Smooth muscle cell of bladder (primary cell): ENCODE data around the gene WTAP. TPM values are rescaled to one million over a fixed set of nuclear protein-coding genes. Genes with fewer than 3 reads are reported as not detected.

ENCODE experiments used
- total RNA-seq: library from RNA; depleted of rRNA; stranded (reverse); fragments of >200 nt; gene quantifications from 2 replicates; pipeline ENCODE4 v1.2.3, GENCODE V29; 2014

The WTAP gene
- 112 and 146 TPM in 2 replicates for total RNA-seq

GRCh38 chr6:159726918-159727716 lies at the start of gene WTAP:
Gene WTAP (plus strand): TSS chr6:159727506. CDS start chr6:159736266, 8,760 bp downstream.

GRCh38 chr6:159693128-159693893 lies 34.0 kb upstream of the WTAP start, which contains the start of gene SOD2:
Gene SOD2 (minus strand): TSS chr6:159693241. CDS start chr6:159693167, 74 bp downstream.

GRCh38 chr6:159761873-159762680 lies 34.8 kb downstream of the WTAP start, which contains the start of gene ACAT2:
Gene ACAT2 (plus strand): TSS chr6:159762045. CDS start chr6:159762088, 43 bp downstream.

GRCh38 chr6:159789377-159790148 lies 62.3 kb downstream of the WTAP start, which contains the start of gene TCP1:
Gene TCP1 (minus strand): TSS chr6:159789602. CDS start chr6:159789468, 134 bp downstream.

GRCh38 chr6:159790149-159790955 lies 63.0 kb downstream of the WTAP start, which contains the start of gene MRPL18:
Gene MRPL18 (plus strand): TSS chr6:159790467. CDS start chr6:159790588, 121 bp downstream.

GRCh38 chr6:159800141-159800865 lies 73.0 kb downstream of the WTAP start, which contains the start of gene PNLDC1:
Gene PNLDC1 (plus strand): TSS chr6:159800276. CDS start chr6:159800308, 32 bp downstream.

Other genes starting within 250 kb of the WTAP start
- gene SOD2, start 34.3 kb upstream of the WTAP start, total RNA-seq = 1,358 and 2,648 TPM in 2 replicates
- 88.2 and 95.7 TPM in 2 replicates for gene ACAT2, start 34.5 kb downstream of the WTAP start, total RNA-seq
- 153 and 234 TPM in 2 replicates for gene TCP1, start 62.1 kb downstream of the WTAP start, total RNA-seq
- 78.9 and 89.1 TPM in 2 replicates for gene MRPL18, start 63.0 kb downstream of the WTAP start, total RNA-seq
- gene PNLDC1, start 72.8 kb downstream of the WTAP start, total RNA-seq = 0.74 TPM in 1 of 2 replicates, not detected in the other
- under 0.01 and 0.09 TPM in 2 replicates for gene MAS1, start 163.5 kb downstream of the WTAP start, total RNA-seq
- 137 and 220 TPM in 2 replicates for gene IGF2R, start 241.6 kb downstream of the WTAP start, total RNA-seq